ENCODE results near the gene PRR15. TPM values are rescaled to one million over a fixed set of nuclear protein-coding genes. Genes with fewer than 3 reads are reported as not detected.

The PRR15 gene
- total and polyA plus RNA-seq, 2 of the 4 experiments (the other 2 are of a cell fraction): not detected

DNA sequence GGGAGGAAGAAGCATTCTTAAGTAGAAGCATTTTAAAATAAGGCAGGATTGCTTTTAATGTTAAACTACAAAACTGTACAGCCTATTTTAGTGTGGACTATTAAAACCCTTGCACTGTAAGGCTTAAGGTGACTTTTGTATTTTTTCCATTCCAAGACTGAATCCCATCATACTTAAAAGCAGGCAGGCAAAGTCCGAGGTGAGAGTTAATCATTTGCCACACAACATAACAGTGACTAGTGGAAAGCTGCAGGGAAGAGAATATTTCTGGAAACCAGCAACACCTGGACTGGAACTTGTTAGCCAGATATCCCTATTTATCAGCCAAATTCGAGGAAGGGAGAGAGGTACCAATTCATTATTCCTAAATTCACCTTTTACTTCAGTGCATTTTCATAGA is 3.5 kb downstream of the PRR15 start:
- no peaks in the 10 kb centered on the region for H4K20me1 ChIP-seq (ENCODE audit: insufficient read depth, low read length)
- no peak overlapping the region for H4K8ac ChIP-seq (ENCODE audit: low read depth in 2 of 2, low read length in 2 of 2)
- no peak overlapping the region for H4K5ac ChIP-seq (ENCODE audit: low read depth, low read length)
- H2AFZ ChIP-seq (replicated peaks; ENCODE audit: low read length, poor library complexity): no peak overlapping the region
- dilution Hi-C loops (cut with HindIII; ENCODE audit: low sequenced_read_pairs, unreplicated experiment) (no loop called here), intact Hi-C loops (cut with micrococcal nuclease) (no loop called here), in situ Hi-C loops (cut with MboI; ENCODE audit: low sequenced_read_pairs) (no loop called here)
- no peak for DNase-seq
- POLR2A ChIA-PET (ENCODE audit: unreplicated experiment): interaction anchor here (0.6 kb wide), 1 partner anchor 354 kb away, joined by 3 read pairs; no protein-coding TSS in a partner anchor
- H3K4me1 ChIP-seq (ENCODE audit: control insufficient read depth, insufficient read depth, low read length): no peaks in the 10 kb centered on the region; the same call in 1 of the 2 replicates
- H2BK20ac ChIP-seq (ENCODE audit: low read depth, low read length): no peak overlapping the region
- H3K23ac ChIP-seq (ENCODE audit: low read depth, low read length): no peak overlapping the region
- H3K36me3 ChIP-seq (ENCODE audit: control insufficient read depth, insufficient read depth, low read length): no peaks in the 10 kb centered on the region
- no peak overlapping the region for H2BK120ac ChIP-seq (ENCODE audit: low read depth, low read length)
- no peak overlapping the region for H2AK9ac ChIP-seq (replicated peaks; ENCODE audit: low read depth, low read length, poor library complexity)
- no peak overlapping the region for H3K56ac ChIP-seq (ENCODE audit: extremely low read depth, insufficient read depth, low read length)
- CTCF ChIA-PET: no interaction called here
- no peak overlapping the region for H3K9ac ChIP-seq (ENCODE audit: low read depth, low read length)
- whole genome bisulfite sequencing, 2 experiments (ENCODE audit: extremely low coverage in 2 of 2, insufficient read length in 1 of 2): no CpG with 5 or more reads among the region's 2 CpGs
- no peak overlapping the region for H3K14ac ChIP-seq (replicated peaks; ENCODE audit: low read depth, low read length)
- H2AK5ac ChIP-seq (ENCODE audit: low read depth, low read length): no peak overlapping the region
- no peak overlapping the region for H4K91ac ChIP-seq (ENCODE audit: insufficient read depth, low read depth, low read length)
- no peak overlapping the region for H3K4ac ChIP-seq (ENCODE audit: low read depth, low read length)
- H3K27me3 ChIP-seq (ENCODE audit: control insufficient read depth, insufficient read depth, low read length): peaks cover 47% of the 10 kb centered on the region
- ATAC-seq (ENCODE audit: low read depth): no peak
- no peaks in the 10 kb centered on the region for H3K79me1 ChIP-seq (ENCODE audit: low read depth in 1 of 2, low read length in 2 of 2)
- H3K27ac ChIP-seq (ENCODE audit: insufficient read depth, low read length): no peak overlapping the region
- H2BK5ac ChIP-seq (ENCODE audit: low read depth, low read length, poor library complexity, severe bottlenecking): no peak overlapping the region
- TF ChIP-seq, protein P1, sequence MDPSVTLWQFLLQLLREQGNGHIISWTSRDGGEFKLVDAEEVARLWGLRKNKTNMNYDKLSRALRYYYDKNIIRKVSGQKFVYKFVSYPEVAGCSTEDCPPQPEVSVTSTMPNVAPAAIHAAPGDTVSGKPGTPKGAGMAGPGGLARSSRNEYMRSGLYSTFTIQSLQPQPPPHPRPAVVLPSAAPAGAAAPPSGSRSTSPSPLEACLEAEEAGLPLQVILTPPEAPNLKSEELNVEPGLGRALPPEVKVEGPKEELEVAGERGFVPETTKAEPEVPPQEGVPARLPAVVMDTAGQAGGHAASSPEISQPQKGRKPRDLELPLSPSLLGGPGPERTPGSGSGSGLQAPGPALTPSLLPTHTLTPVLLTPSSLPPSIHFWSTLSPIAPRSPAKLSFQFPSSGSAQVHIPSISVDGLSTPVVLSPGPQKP (IDR thresholded peaks at IDR 0.05; ENCODE audit: borderline replicate concordance, low read depth, low read length): no peak
- TF ChIP-seq, protein P2, sequence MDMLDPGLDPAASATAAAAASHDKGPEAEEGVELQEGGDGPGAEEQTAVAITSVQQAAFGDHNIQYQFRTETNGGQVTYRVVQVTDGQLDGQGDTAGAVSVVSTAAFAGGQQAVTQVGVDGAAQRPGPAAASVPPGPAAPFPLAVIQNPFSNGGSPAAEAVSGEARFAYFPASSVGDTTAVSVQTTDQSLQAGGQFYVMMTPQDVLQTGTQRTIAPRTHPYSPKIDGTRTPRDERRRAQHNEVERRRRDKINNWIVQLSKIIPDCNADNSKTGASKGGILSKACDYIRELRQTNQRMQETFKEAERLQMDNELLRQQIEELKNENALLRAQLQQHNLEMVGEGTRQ (IDR thresholded peaks at IDR 0.05; ENCODE audit: low read depth, low read length): no peak
- no peak for TF ChIP-seq NFE2L2 (IDR thresholded peaks at IDR 0.05; ENCODE audit: low read depth, low read length)
- TF ChIP-seq RFX5 (IDR thresholded peaks at IDR 0.05; ENCODE audit: low read depth, low read length): no peak
- BruUV-seq (replicated peaks): no TSS peak
- H3K4me2 ChIP-seq (ENCODE audit: low read depth, low read length): no peak overlapping the region
- H3K18ac ChIP-seq (ENCODE audit: low read depth, low read length): no peak overlapping the region
- H3K9me3 ChIP-seq (ENCODE audit: control insufficient read depth, insufficient read depth, low read length): no peaks in the 10 kb centered on the region
- H3K9me1 ChIP-seq (ENCODE audit: insufficient read depth, low read length): no peaks in the 10 kb centered on the region
- no peak overlapping the region for H3K4me3 ChIP-seq (ENCODE audit: insufficient read depth, low read depth, low read length)
- no peak overlapping the region for H2BK15ac ChIP-seq (ENCODE audit: low read depth, low read length)
